WERI-Rb-1 (cell line): Measurements from ENCODE around the gene ANO10.
"Not testable (repeated sequence)": the region's sequence is repeated elsewhere in the genome, so short reads cannot be mapped to it uniquely, and the experiment has no call there.

Experiments used
- DNase-seq: peaks from one replicate; pipeline ENCODE4 v3.0.0-alpha.2; 2020
- H3K27ac ChIP-seq: fragments of 250-450 bp; sonication (Bioruptor Pico); 2 replicates; pipeline ENCODE4 v1.5.1; 2020; ENCODE audit warnings: mild to moderate bottlenecking, moderate library complexity
- H3K27me3 ChIP-seq: fragments of 250-450 bp; sonication (Bioruptor Pico); 2 replicates; pipeline ENCODE4 v1.5.1; 2021; ENCODE audit warnings: mild to moderate bottlenecking, low read depth, moderate library complexity; ENCODE audit not compliant: insufficient read depth, severe bottlenecking
- H3K36me3 ChIP-seq: fragments of 250-450 bp; sonication (Bioruptor Pico); 2 replicates; pipeline ENCODE4 v1.5.1; 2020; ENCODE audit warnings: mild to moderate bottlenecking, moderate library complexity
- H3K4me3 ChIP-seq: 2 replicates; pipeline ENCODE4 v1.5.1; 2011; ENCODE audit warnings: low read depth, mild to moderate bottlenecking, control low read depth, low read length
- H3K9me3 ChIP-seq: fragments of 250-450 bp; sonication (Bioruptor Pico); 2 replicates; pipeline ENCODE4 v1.5.1; 2021; ENCODE audit warnings: mild to moderate bottlenecking, moderate library complexity; ENCODE audit not compliant: severe bottlenecking
- TF ChIP-seq, protein P1 (sequence below): IDR thresholded peaks from 2 replicates; pipeline ENCODE4 v1.5.1; 2011; ENCODE audit warnings: low read depth, mild to moderate bottlenecking, control low read depth, inconsistent platforms, low read length

Gene ANO10

DNA sequence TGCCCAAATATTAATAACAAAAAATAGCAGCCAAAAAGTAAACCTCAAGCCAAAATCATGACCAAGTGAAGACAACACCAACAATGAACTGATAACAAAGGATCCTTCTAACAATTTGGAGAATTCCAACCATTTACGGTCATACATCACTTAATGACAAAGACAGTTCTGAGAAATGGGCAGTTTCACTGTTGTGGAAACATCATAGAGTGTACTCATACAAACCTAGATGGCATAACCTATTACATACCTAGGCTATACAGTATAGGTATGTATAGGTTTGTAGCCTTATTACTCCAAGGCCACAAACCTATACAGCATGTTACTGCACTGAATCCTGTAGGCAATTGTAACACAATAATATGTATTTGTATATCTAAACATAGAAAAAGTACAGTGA, 12.4 kb downstream of the ANO10 start:
- Histone ChIP-seq H3K9me3 (no peaks in the 10 kb centered on the region), H3K36me3 (peaks cover 3% of the 10 kb centered on the region; the same call in 1 of the 2 replicates), H3K4me3 (no peak overlapping the region), H3K27me3 (no peaks in the 10 kb centered on the region), H3K27ac (no peak overlapping the region)
- TF ChIP-seq, protein P1, sequence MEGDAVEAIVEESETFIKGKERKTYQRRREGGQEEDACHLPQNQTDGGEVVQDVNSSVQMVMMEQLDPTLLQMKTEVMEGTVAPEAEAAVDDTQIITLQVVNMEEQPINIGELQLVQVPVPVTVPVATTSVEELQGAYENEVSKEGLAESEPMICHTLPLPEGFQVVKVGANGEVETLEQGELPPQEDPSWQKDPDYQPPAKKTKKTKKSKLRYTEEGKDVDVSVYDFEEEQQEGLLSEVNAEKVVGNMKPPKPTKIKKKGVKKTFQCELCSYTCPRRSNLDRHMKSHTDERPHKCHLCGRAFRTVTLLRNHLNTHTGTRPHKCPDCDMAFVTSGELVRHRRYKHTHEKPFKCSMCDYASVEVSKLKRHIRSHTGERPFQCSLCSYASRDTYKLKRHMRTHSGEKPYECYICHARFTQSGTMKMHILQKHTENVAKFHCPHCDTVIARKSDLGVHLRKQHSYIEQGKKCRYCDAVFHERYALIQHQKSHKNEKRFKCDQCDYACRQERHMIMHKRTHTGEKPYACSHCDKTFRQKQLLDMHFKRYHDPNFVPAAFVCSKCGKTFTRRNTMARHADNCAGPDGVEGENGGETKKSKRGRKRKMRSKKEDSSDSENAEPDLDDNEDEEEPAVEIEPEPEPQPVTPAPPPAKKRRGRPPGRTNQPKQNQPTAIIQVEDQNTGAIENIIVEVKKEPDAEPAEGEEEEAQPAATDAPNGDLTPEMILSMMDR = no peak
- DNase-seq = no peak

DNA sequence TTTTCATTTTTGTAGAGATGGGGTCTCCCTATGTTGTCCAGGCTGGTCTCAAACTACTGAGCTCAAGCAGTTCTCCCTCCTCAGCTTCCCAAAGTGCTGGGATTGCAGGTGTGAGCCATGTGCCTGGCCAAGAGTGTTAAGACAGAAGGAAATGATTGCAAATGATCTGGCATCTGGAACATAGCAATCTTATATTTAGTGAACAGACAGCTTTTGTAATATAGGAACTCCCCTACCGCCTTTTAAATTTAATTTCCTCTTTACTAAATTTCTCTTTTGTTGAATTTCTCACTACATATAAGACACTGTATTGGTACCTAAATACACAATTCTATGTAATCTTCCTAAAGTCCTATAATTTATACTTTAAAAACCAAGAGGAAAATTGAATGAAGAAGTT, 13.1 kb downstream of the ANO10 start:
- TF ChIP-seq, protein P1 = no peak
- Histone ChIP-seq H3K9me3 (no peaks in the 10 kb centered on the region), H3K27ac (no peak overlapping the region), H3K4me3 (no peak overlapping the region), H3K27me3 (no peaks in the 10 kb centered on the region), H3K36me3 (peaks cover 3% of the 10 kb centered on the region; the same call in 1 of the 2 replicates)
- no peak for DNase-seq

DNA sequence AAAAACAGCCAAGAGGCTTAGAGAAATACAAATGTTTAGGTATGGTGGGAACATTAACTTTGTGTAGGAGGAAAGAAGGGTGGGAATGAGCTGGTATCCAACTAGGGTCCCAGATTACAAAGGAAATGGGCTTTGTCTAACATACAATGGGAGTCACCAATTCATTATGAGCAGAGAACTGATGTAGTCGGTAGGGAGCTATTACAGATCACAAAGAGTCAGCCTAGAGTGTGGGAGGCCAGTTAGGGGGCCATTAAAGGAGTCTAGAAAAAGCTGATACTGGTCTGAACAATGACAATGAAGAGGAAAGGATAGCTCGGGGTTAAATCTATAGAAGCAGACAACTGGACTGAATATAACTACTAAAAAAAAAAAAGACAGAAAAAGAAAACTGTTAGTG, 15.5 kb downstream of the ANO10 start:
- H3K27ac ChIP-seq = no peak overlapping the region
- H3K4me3 ChIP-seq = no peak overlapping the region
- no peak for DNase-seq
- H3K27me3 ChIP-seq = no peaks in the 10 kb centered on the region
- TF ChIP-seq, protein P1 = no peak
- no peaks in the 10 kb centered on the region for H3K9me3 ChIP-seq
- H3K36me3 ChIP-seq = peaks cover 7% of the 10 kb centered on the region; the same call in 1 of the 2 replicates

DNA sequence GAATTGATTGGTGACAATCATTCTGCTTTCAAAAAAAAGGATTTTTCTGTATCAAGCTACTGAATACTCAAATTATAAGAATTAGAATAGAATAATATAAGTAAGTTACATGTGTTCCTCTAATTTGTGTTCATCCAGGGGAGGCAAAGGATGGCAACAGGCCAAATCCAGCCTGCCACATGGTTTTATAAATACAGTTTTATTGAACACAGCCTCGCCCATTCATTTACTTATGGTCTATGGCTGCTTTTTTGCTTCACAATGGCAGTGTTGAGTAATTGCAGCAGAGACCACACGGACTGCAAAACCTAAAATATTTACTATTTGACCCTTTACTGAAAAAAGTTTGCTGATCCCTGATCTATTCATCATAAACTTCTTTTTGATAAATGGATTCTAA, 21.9 kb downstream of the ANO10 start:
- DNase-seq, H3K27me3 ChIP-seq, H3K27ac ChIP-seq, H3K36me3 ChIP-seq, H3K4me3 ChIP-seq, H3K9me3 ChIP-seq: not testable (repeated sequence)

GRCh38 chr3:43597961-43598360, 23.9 kb downstream of the ANO10 start:
- Histone ChIP-seq H3K36me3 (peaks cover 7% of the 10 kb centered on the region), H3K27ac (no peak overlapping the region), H3K4me3 (no peak overlapping the region), H3K9me3 (peaks cover 4% of the 10 kb centered on the region), H3K27me3 (no peaks in the 10 kb centered on the region)
- TF ChIP-seq, protein P1 = no peak
- DNase-seq = no peak

DNA sequence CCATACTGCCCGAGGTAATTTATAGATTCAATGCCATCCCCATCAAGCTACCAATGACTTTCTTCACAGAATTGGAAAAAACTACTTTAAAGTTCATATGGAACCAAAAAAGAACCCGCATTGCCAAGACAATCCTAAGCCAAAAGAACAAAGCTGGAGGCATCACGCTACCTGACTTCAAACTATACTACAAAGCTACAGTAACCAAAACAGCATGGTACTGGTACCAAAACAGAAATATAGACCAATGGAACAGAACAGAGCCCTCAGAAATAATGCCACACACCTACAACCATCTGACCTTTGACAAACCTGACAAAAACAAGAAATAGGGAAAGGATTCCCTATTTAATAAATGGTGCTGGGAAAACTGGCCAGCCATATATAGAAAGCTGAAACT, 25.6 kb downstream of the ANO10 start:
- not testable (repeated sequence) for H3K4me3 ChIP-seq, H3K9me3 ChIP-seq, H3K36me3 ChIP-seq, H3K27ac ChIP-seq, DNase-seq, H3K27me3 ChIP-seq

GRCh38 chr3:43595280-43595679, 26.5 kb downstream of the ANO10 start:
- not testable (repeated sequence) for H3K36me3 ChIP-seq, H3K9me3 ChIP-seq, H3K27me3 ChIP-seq, H3K27ac ChIP-seq, DNase-seq, H3K4me3 ChIP-seq

DNA sequence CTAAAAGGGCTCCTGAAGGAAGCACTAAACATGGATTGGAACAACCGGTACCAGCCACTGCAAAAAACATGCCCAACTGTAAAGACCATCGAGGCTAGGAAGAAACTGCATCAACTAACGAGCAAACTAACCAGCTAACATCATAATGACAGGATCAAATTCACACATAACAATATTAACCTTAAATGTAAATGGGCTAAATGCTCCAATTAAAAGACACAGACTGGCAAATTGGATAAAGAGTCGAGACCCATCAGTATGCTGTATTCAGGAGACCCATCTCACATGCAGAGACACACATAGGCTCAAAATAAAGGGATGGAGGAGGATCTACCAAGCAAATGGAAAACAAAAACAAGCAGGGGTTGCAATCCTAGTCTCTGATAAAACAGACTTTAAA, 28.2 kb downstream of the ANO10 start:
- not testable (repeated sequence) for H3K4me3 ChIP-seq, DNase-seq, H3K36me3 ChIP-seq, H3K27me3 ChIP-seq, H3K9me3 ChIP-seq, H3K27ac ChIP-seq

DNA sequence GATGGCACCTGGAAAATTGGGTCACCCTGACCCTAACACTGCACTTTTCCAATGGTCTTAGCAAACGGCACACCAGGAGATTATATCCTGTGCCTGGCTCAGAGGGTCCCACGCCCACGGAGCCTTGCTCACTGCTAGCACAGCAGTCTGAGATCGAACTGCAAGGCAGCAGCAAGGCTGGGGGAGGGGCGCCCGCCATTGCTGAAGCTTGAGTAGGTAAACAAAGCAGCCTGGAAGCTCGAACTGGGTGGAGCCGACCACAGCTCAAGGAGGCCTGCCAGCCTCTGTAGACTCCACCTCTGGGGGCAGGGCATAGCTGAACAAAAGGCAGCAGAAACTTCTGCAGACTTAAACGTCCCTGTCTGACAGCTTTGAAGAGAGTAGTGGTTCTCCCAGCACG, 29.9 kb downstream of the ANO10 start:
- not testable (repeated sequence) for H3K27me3 ChIP-seq, H3K27ac ChIP-seq, DNase-seq, H3K36me3 ChIP-seq, H3K4me3 ChIP-seq, H3K9me3 ChIP-seq
